Activated CD4-positive, alpha-beta memory T cell treated with anti-CD3 and anti-CD28 coated beads for 36 hours (primary cell): ENCODE results near the gene LLPH. TPM values are rescaled to one million over a fixed set of nuclear protein-coding genes. Genes with fewer than 3 reads are reported as not detected.
"Not testable (repeated sequence)": the region's sequence is repeated elsewhere in the genome, so short reads cannot be mapped to it uniquely, and the experiment has no call there.

Source experiments
- CTCF ChIA-PET: fragments of 350-600 bp; sonication (Branson Sonifier 250); formaldehyde crosslinking; loops from one replicate; lab custom pipeline; 2021; ENCODE audit warnings: antibody characterized with exemption, inconsistent platforms; lab: Charles Lee
- POLR2A ChIA-PET: fragments of 350-600 bp; sonication (Branson Sonifier 250); formaldehyde crosslinking; loops from one replicate; lab custom pipeline; 2021; ENCODE audit warnings: antibody characterized with exemption; lab: Charles Lee
- DNase-seq: peaks from one replicate; pipeline ENCODE4 v3.0.0-alpha.2; 2020
- H3K27ac Mint-ChIP-seq: one replicate; pipeline ENCODE4 v1.8.0; 2021; ENCODE audit warnings: mixed read lengths
- H3K27me3 Mint-ChIP-seq: one replicate; pipeline ENCODE4 v1.8.0; 2021; ENCODE audit warnings: mixed read lengths
- H3K36me3 Mint-ChIP-seq: one replicate; pipeline ENCODE4 v1.8.0; 2021; ENCODE audit warnings: mixed read lengths
- H3K4me1 Mint-ChIP-seq: one replicate; pipeline ENCODE4 v1.8.0; 2021; ENCODE audit warnings: low read depth, mixed read lengths
- H3K4me3 Mint-ChIP-seq: one replicate; pipeline ENCODE4 v1.8.0; 2021; ENCODE audit warnings: mild to moderate bottlenecking, mixed read lengths
- H3K9me3 Mint-ChIP-seq: one replicate; pipeline ENCODE4 v1.8.0; 2021; ENCODE audit warnings: mixed read lengths
- intact Hi-C: fragments of 100-400 bp; cut with micrococcal nuclease; formaldehyde crosslinking; loops from one replicate; pipeline ENCODE4 v1.15.1; 2023
- total RNA-seq, 2 experiments: library from RNA; stranded (reverse); gene quantifications; one replicate each; pipeline ENCODE4 v1.2.3, GENCODE V29; 2021

LLPH gene
- 10 to 100 TPM; 29.1 to 31.2 TPM for total RNA-seq

DNA sequence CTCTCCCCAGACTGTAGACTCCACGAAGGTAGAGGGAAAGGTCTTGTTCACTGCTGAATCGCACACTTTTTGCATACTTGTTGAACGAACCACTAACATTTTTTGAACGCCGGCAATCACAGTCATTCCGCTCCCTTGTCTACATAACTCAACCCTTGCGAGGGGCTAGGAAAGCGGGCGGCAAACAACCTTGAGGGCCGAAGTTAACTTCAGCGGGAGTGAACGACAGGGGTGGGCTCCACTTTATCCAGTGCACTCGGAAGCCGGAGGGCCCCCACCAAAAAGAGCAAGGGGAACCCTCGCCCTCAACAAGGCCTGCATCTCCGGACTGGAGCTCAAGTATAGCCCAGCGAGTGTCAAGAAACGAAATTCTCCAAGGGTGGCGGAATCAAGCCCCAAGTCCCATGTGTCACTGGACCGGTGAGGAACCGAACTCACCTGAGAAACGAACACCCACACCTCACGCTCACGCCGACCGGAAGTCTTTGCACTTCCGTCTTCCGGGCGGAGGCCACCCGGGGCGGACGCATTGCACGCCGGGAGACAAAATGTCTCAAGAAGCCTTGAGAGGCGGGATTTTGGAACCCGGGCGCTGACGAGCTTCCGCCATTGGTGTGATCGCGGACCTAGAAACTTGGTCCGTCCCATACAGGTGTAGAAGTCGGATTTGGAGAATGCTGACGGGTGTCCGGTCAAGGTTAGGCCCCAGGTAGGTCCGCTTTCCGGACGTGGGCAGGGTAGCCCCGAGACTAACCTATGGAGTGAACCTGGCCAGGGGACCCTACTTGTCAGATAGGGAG lies at the start of gene LLPH:
Gene LLPH (minus strand): TSS at position 484 of the 800 bp plus-strand sequence. CDS start 1,644 bp downstream, outside the sequence.
- ChIA-PET CTCF (interaction anchor here (0.6 to 1.9 kb wide), 8 partner anchors 10 to 143 kb away, joined by 3 to 6 read pairs (median 3); no protein-coding TSS in a partner anchor), POLR2A (interaction anchor here (0.8 to 2.6 kb wide), 6 partner anchors 9 to 961 kb away, joined by 3 to 37 read pairs (median 5); partner anchors contain the start of genes HELB, LEMD3 and TMBIM4)
- H3K4me3 Mint-ChIP-seq: peak within 1 kb of the TSS; percentile 96
- H3K27me3 Mint-ChIP-seq: no peaks in the 10 kb centered on the region
- peak; percentile 94 for DNase-seq
- no peaks in the 10 kb centered on the region for H3K9me3 Mint-ChIP-seq
- H3K4me1 Mint-ChIP-seq: peaks cover 50% of the 10 kb centered on the region
- H3K27ac Mint-ChIP-seq: peak within 1 kb of the TSS; percentile 94
- intact Hi-C loops: loop anchor here (1.0 to 10.0 kb wide), 5 partner anchors 39 to 1726 kb away; partner anchors contain the start of genes CAND1, TMBIM4 and XPOT
- peaks cover 47% of the 10 kb centered on the region for H3K36me3 Mint-ChIP-seq

DNA sequence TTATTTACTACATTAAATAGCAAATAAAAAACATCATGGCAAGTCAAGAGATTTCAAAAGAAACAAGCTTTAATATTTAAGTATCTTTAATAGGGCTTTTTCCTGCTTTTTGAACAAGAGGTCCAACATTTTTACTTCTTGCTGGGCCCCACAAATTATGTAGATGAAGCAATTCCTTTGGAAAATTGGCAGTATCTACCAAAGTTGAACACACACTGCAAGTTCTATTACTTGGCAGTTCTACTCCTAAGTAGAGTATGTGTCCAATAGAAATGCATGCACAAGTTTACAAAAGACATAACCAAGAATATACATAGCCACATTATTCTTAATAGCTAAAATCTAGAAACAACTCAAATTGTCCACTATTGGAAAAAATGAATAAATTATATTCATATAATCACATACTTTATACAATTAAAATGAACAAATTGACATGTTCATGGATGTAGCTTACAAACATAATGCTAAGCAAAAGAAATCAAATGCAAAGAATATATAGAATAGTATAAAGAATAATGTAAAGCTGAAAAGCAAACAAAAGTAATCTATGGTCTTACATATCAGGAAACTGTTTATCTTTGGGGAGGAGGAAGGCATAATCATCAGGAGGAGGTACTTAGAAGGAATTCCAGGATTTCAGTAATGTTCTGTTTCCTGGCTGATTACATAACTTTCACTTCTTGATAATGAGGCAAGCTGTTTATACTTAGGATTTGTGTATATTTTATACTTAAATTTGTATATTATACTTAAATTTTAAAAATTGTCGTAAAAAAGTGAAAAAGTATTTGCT lies 45.8 kb upstream of the LLPH start:
- no peak for DNase-seq
- no peaks in the 10 kb centered on the region for H3K36me3 Mint-ChIP-seq
- H3K27ac Mint-ChIP-seq: no peak overlapping the region
- no peak overlapping the region for H3K4me3 Mint-ChIP-seq
- no peaks in the 10 kb centered on the region for H3K4me1 Mint-ChIP-seq
- POLR2A ChIA-PET: interaction anchor here (0.7 kb wide), 1 partner anchor 74 kb away, joined by 3 read pairs; no protein-coding TSS in a partner anchor
- intact Hi-C loops: no loop called here
- H3K9me3 Mint-ChIP-seq: no peaks in the 10 kb centered on the region
- CTCF ChIA-PET: no interaction called here
- H3K27me3 Mint-ChIP-seq: peaks cover 3% of the 10 kb centered on the region

DNA sequence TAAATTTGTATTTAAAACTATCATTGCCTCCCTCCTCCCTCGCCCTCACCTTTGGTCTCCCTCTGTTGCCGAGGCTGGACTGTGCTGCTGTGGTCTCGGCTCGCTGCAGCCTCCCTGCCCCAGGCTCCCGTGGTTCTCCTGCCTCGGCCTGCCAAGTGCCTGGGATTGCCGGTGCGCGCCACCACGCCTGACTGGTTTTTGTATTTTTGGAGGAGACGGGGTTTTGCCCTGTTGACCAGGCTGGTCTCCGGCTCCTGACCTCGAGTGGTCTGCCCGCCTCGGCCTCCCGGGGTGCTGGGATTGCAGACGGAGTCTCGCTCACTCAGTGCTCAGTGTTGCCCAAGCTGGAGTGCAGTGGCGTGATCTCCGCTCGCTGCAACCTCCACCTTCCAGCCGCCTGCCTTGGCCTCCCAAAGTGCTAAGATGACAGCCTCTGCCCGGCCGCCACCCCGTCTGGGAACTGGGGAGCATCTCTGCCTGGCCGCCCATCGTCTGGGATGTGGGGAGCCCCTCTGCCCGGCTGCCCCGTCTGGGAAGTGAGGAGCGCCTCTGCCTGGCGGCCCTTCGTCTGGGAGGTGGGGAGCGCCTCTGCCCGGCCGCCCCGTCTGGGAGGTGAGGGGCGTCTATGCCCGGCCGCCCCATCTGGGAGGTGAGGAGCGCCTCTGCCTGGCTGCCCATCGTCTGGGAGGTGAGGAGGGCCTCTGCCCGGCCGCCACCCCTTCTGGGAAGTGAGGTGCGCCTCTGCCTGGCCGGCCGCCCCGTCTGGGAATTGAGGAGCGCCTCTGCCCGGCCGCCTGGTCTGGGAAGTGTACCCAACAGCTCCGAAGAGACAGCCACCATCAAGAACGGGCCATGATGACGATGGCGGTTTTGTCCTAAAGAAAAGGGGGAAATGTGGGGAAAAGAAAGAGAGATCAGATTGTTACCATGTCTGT lies 44.1 kb upstream of the LLPH start:
- H3K36me3 Mint-ChIP-seq, CTCF ChIA-PET, POLR2A ChIA-PET: not testable (repeated sequence)

DNA sequence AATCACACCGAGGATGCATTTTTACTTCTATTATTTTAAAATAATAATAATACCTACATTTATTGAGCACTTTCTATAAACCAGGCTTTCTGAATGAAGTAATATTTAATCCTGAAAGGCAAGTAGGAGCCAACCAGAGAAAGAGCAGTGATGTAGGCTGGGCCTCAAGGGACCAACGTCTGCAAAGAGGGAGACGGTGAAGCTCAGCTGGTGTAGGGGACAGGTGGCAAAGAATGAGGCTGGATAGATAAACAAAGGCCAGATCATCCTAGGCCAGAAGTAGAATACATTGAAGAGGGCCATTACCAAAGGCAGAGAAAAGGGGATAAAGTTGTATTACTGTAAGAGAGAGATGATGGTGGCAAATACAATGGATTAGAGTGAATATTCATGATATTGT lies 40.1 kb upstream of the LLPH start:
- peaks cover 2% of the 10 kb centered on the region for H3K9me3 Mint-ChIP-seq
- H3K27me3 Mint-ChIP-seq: peaks cover 2% of the 10 kb centered on the region
- ChIA-PET POLR2A (no interaction called here), CTCF (no interaction called here)
- H3K4me1 Mint-ChIP-seq: peaks cover 40% of the 10 kb centered on the region
- intact Hi-C loops: no loop called here
- peak overlapping the region; percentile 97 for H3K4me3 Mint-ChIP-seq
- no peak for DNase-seq
- H3K36me3 Mint-ChIP-seq: peaks cover 22% of the 10 kb centered on the region
- peak overlapping the region; percentile 99 for H3K27ac Mint-ChIP-seq

More for the DNA sequence above, 44.1 kb upstream of the LLPH start:
- H3K9me3 Mint-ChIP-seq, DNase-seq, intact Hi-C loops, H3K4me3 Mint-ChIP-seq, H3K4me1 Mint-ChIP-seq, H3K27ac Mint-ChIP-seq, H3K27me3 Mint-ChIP-seq: not testable (repeated sequence)

DNA sequence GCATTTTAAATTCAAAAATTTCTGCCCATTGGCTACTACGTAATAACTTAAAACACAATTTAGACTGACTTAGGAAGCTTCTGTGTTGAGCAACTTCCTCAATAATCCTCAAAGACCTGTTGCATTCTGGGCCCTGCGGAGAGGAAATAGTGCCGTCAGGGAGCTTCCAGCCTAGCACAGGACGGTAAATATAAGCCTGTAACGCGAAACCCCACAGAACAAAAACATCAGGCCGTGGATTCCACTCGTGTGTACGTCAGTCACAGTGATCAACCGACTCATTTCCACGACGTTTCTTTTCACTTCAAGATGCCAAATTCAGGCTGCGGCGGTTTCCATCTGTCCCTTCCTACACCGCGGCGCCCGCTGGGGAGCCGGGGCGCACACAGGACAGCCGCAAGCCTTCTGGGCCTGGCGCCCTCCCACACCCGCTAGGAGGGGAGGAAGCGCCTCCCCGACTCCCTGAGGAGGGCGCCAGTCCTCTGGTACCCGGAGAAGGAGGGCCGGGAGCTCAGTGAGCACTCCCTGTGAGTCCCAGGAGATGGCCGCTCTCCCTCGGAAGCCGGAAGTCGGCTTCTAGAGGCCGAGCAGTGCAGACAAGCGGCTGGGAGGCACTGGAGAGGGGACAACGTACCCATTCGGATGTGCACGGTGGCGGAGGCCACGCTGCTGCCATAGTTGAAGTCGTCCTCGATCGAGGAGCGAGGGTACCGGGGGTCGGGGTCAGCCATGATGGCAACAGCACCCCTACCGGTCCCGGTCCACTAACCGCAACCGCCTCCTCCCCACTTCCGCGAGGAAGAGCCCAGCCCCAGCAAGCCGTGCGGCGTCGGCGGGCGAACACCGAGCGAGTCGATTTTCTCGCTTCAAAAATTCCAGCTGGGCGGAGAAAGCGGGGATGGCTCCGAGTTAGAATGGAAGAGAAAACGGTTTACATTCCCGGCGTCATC lies 38.9 kb upstream of the LLPH start, which contains the start of gene TMBIM4:
Gene TMBIM4 (minus strand): TSS at position 776 of the 950 bp plus-strand sequence. CDS start 45 bp downstream, at position 731.
- peak within 1 kb of the TSS; percentile 97 for H3K4me3 Mint-ChIP-seq
- peaks cover 47% of the 10 kb centered on the region for H3K4me1 Mint-ChIP-seq
- POLR2A ChIA-PET: interaction anchor here (0.7 to 2.3 kb wide), 11 partner anchors 10 to 1000 kb away, joined by 3 to 37 read pairs (median 4); partner anchors contain the start of genes HELB, IRAK3, LEMD3 and LLPH
- intact Hi-C loops: loop anchor here (1.0 to 5.0 kb wide), 5 partner anchors 27 to 133 kb away; partner anchors contain the start of genes HELB and LLPH
- H3K9me3 Mint-ChIP-seq: peaks cover 11% of the 10 kb centered on the region
- no peaks in the 10 kb centered on the region for H3K27me3 Mint-ChIP-seq
- DNase-seq: peak; percentile 93
- peak within 1 kb of the TSS; percentile 99 for H3K27ac Mint-ChIP-seq
- H3K36me3 Mint-ChIP-seq: peaks cover 31% of the 10 kb centered on the region
- CTCF ChIA-PET: interaction anchor here (0.6 to 2.3 kb wide), 8 partner anchors 9 to 241 kb away, joined by 3 to 14 read pairs (median 5); partner anchors contain the start of gene HELB

DNA sequence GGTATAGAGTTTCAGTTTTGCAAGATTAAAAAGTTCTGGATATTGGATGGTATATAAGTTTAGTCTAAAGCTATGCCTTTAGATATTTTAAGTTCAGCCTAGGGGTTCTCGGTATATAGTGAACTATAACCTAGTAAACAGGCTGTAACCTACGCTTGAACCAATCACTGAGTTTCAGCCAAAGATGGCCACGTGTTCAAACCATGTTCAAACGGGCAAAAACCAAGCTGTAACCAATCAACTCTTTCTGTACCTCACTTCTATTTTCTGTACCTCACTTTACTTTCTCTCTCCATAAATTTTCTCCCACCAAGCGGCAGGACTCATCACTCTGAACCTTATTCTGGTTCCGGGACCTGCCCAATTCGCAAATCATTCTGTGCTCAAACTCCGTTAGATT lies 37.9 kb upstream of the LLPH start:
- intact Hi-C loops: loop anchor here (2.0 to 5.0 kb wide), 2 partner anchors 28 to 109 kb away; no protein-coding TSS in a partner anchor
- peak overlapping the region; percentile 99 for H3K27ac Mint-ChIP-seq
- H3K4me3 Mint-ChIP-seq: peak overlapping the region; percentile 97
- H3K27me3 Mint-ChIP-seq: no peaks in the 10 kb centered on the region
- peaks cover 14% of the 10 kb centered on the region for H3K9me3 Mint-ChIP-seq
- no peak for DNase-seq
- H3K36me3 Mint-ChIP-seq: peaks cover 38% of the 10 kb centered on the region
- POLR2A ChIA-PET: interaction anchor here (1.0 to 2.3 kb wide), 6 partner anchors 9 to 999 kb away, joined by 3 to 37 read pairs (median 4); partner anchors contain the start of genes HELB, LEMD3 and LLPH
- CTCF ChIA-PET: interaction anchor here (0.6 to 2.3 kb wide), 4 partner anchors 10 to 242 kb away, joined by 3 to 14 read pairs (median 4); partner anchors contain the start of gene HELB
- H3K4me1 Mint-ChIP-seq: peaks cover 58% of the 10 kb centered on the region

DNA sequence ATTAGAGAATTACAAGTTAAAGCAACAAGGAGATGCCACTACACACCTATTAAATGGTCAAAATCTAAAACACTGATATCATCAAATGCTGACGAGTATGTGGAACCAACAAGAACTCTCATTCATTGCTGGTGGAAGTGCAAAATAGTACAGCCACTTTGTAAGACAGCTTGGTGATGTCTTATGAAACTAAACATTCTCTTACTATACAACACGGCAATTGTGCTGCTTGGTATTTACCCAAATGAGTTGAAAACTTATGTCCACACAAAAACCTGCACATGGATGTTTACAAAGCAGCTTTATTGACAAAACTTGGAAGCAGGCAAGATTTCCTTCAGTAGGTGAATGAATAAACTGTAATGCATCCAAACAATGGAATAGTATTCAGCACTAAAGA lies 36.0 kb upstream of the LLPH start:
- Mint-ChIP-seq H3K4me1 (peaks cover 72% of the 10 kb centered on the region), H3K27ac (no peak overlapping the region), H3K4me3 (no peak overlapping the region), H3K9me3 (peaks cover 14% of the 10 kb centered on the region), H3K36me3 (peaks cover 42% of the 10 kb centered on the region), H3K27me3 (no peaks in the 10 kb centered on the region)
- ChIA-PET CTCF (no interaction called here), POLR2A (no interaction called here)
- DNase-seq: no peak
- intact Hi-C loops: loop anchor here (5.0 kb wide), 1 partner anchor 111 kb away; no protein-coding TSS in a partner anchor

DNA sequence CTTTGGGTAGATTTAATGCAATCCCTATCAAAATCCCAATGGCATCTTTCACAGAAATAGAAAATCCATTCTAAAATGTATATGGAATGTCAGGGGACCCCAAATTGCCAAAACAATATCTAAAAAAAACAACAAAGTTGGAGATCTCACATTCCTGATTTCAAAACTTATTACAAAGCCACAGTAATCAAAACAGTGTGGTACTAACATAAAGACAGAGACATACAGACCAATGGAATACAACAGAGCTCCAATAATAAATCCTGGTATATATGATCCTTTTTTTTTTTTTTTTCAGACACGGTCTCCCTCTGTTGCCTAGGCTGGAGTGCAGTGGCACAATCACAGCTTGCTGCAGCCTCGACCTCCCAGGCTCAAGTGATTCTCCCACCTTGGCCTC lies 34.6 kb upstream of the LLPH start:
- intact Hi-C loops: loop anchor here (5.0 kb wide), 1 partner anchor 112 kb away; no protein-coding TSS in a partner anchor
- H3K36me3 Mint-ChIP-seq: peaks cover 50% of the 10 kb centered on the region

DNA sequence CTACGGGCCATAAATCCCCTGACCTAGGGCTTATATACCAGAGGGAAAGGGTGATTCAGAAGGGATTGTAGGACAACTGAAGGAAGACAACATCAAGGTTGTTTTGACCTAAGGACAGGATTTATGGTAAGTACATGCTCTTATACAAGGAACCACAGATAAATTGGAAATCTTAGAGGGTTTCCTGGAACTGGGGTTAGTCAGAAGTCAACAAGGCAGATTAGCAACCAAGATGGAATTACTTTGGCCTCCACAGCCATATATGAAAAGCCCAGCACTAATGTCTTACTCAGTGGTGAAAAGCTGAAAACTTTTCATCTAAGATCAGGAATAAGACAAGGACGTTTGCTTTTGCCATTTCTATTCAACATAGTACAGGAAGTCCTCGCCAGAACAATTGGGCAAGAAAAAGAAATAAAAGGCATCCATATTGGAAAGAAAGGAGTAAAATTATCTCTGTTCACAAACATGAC lies 33.8 kb upstream of the LLPH start:
- Mint-ChIP-seq H3K4me1 (peaks cover 71% of the 10 kb centered on the region), H3K9me3 (peaks cover 14% of the 10 kb centered on the region), H3K27ac (peak overlapping the region; percentile 53), H3K4me3 (no peak overlapping the region), H3K27me3 (no peaks in the 10 kb centered on the region), H3K36me3 (peaks cover 57% of the 10 kb centered on the region)
- no peak for DNase-seq
- CTCF ChIA-PET: no interaction called here
- POLR2A ChIA-PET: no interaction called here
- intact Hi-C loops: no loop called here

More for the DNA sequence above, 34.6 kb upstream of the LLPH start:
- DNase-seq: no peak
- ChIA-PET POLR2A (no interaction called here), CTCF (interaction anchor here (0.6 kb wide), 1 partner anchor 73 kb away, joined by 3 read pairs; no protein-coding TSS in a partner anchor)
- Mint-ChIP-seq H3K4me3 (no peak overlapping the region), H3K9me3 (peaks cover 14% of the 10 kb centered on the region), H3K4me1 (peaks cover 64% of the 10 kb centered on the region), H3K27me3 (no peaks in the 10 kb centered on the region), H3K27ac (no peak overlapping the region)

DNA sequence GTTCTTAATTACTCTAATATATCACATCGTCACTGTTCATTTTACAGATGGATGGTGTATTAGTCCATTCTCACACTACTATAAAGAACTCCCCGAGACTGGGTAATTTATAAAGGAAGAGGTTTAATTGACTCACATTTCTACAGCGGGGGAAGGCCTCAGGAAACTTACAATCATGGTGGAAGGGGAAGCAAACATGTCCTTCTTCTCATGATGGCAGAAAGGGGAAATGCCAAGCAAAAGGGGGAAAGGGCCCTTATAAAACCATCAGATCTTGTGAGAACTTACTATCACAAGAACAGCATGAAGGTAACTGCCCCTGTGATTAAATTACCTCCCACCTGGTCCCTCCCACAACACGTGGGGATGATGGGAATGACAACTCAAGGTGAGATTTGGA lies 32.7 kb upstream of the LLPH start:
- Mint-ChIP-seq H3K4me1 (peaks cover 69% of the 10 kb centered on the region), H3K9me3 (peaks cover 14% of the 10 kb centered on the region), H3K36me3 (peaks cover 57% of the 10 kb centered on the region), H3K27ac (peak overlapping the region; percentile 29), H3K4me3 (no peak overlapping the region), H3K27me3 (no peaks in the 10 kb centered on the region)
- intact Hi-C loops: no loop called here
- ChIA-PET POLR2A (no interaction called here), CTCF (no interaction called here)
- DNase-seq: no peak
